Measurements from ENCODE around the gene ATP1B1.
A peak's percentile ranks its signal among the peaks of the same experiment; 100 is the strongest.

ATP1B1 gene

GRCh38 chr1:169112241-169112640, 5.8 kb downstream of the ATP1B1 start:
- no peak overlapping the region for H3K4me2 ChIP-seq (ENCODE audit: low read depth, low read length, poor library complexity, severe bottlenecking)
- no peak overlapping the region for H2AFZ ChIP-seq (ENCODE audit: low read depth, low read length, severe bottlenecking)
- no peak overlapping the region for H3K27ac ChIP-seq (ENCODE audit: low read depth, low read length)
- no peaks in the 10 kb centered on the region for H3K36me3 ChIP-seq (ENCODE audit: low read length)
- H3K79me2 ChIP-seq (ENCODE audit: insufficient read depth, low read length), result no peaks in the 10 kb centered on the region
- no peak overlapping the region for H3K9ac ChIP-seq (ENCODE audit: low read length)
- no peaks in the 10 kb centered on the region for H4K20me1 ChIP-seq (ENCODE audit: low read depth, low read length)
- H3K4me3 ChIP-seq (ENCODE audit: insufficient read depth, low read length, poor library complexity, severe bottlenecking), result no peak overlapping the region
- H3K9me3 ChIP-seq (ENCODE audit: insufficient read depth, low read length), result no peaks in the 10 kb centered on the region
- TF ChIP-seq CTCF (IDR thresholded peaks at IDR 0.05; ENCODE audit: insufficient read depth, low read length, poor library complexity, severe bottlenecking) (no peak), EZH2phosphoT487 (conservative IDR thresholded peaks at IDR 0.05; ENCODE audit: low read length) (no peak)
- no peaks in the 10 kb centered on the region for H3K27me3 ChIP-seq (ENCODE audit: low read length)
- no peaks in the 10 kb centered on the region for H3K9me2 ChIP-seq (replicated peaks; ENCODE audit: insufficient read depth, low read length)
- H3F3A ChIP-seq (ENCODE audit: insufficient read depth), result no peaks in the 10 kb centered on the region

GRCh38 chr1:169113613-169114119, 7.2 kb downstream of the ATP1B1 start:
- no peaks in the 10 kb centered on the region for H3K27me3 ChIP-seq (ENCODE audit: low read length)
- no peaks in the 10 kb centered on the region for H3K36me3 ChIP-seq (ENCODE audit: low read length)
- no peaks in the 10 kb centered on the region for H3K9me2 ChIP-seq (replicated peaks; ENCODE audit: insufficient read depth, low read length)
- H3F3A ChIP-seq (ENCODE audit: insufficient read depth), result no peaks in the 10 kb centered on the region
- no peaks in the 10 kb centered on the region for H3K79me2 ChIP-seq (ENCODE audit: insufficient read depth, low read length)
- no peaks in the 10 kb centered on the region for H3K9me3 ChIP-seq (ENCODE audit: insufficient read depth, low read length)
- no peak overlapping the region for H2AFZ ChIP-seq (ENCODE audit: low read depth, low read length, severe bottlenecking)
- H4K20me1 ChIP-seq (ENCODE audit: low read depth, low read length), result no peaks in the 10 kb centered on the region
- peak overlapping the region; percentile 23 for H3K4me2 ChIP-seq (ENCODE audit: low read depth, low read length, poor library complexity, severe bottlenecking)
- H3K9ac ChIP-seq (ENCODE audit: low read length), result no peak overlapping the region
- H3K27ac ChIP-seq (ENCODE audit: low read depth, low read length), result no peak overlapping the region
- no peak overlapping the region for H3K4me3 ChIP-seq (ENCODE audit: insufficient read depth, low read length, poor library complexity, severe bottlenecking)
- TF ChIP-seq CTCF (IDR thresholded peaks at IDR 0.05; ENCODE audit: insufficient read depth, low read length, poor library complexity, severe bottlenecking) (no peak), EZH2phosphoT487 (conservative IDR thresholded peaks at IDR 0.05; ENCODE audit: low read length) (no peak)

DNA sequence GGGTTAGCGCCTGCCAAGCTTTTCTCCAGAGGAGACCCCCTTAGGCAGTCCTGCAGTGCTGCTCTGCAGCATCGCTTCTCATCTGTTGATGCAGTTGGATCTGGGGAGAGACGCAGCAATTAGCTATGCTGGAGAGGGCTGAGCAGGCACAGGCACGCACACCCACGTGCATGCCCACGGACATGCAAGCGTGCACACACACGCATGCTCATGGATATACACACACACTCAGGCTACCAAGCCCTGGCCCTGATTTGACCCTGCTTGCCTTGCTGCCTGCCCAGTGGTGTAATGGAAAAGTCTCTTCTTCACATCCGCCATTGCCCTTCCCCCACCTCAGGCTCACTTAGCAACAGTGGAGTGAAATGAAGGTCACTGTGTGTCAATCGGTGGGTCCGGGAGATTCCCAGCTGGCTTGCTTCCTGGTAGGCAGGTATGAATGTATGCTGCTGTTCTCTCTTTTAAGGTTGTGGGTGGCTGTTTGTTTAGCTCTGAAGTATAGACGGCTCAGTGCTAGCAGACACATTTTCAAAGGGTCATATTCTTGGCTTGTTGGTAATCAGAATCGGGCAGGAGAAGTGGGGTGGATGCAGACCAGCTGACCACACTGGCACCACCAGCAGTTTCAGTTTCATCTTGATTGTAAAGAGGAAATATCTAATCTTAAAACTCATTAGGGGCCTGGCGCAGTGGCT, 9.5 kb downstream of the ATP1B1 start:
- H3K4me3 ChIP-seq (ENCODE audit: insufficient read depth, low read length, poor library complexity, severe bottlenecking), result no peak overlapping the region
- no peaks in the 10 kb centered on the region for H3K9me3 ChIP-seq (ENCODE audit: insufficient read depth, low read length)
- no peak for TF ChIP-seq CTCF (IDR thresholded peaks at IDR 0.05; ENCODE audit: insufficient read depth, low read length, poor library complexity, severe bottlenecking)
- TF ChIP-seq EZH2phosphoT487 (conservative IDR thresholded peaks at IDR 0.05; ENCODE audit: low read length), result no peak
- H3K9ac ChIP-seq (ENCODE audit: low read length), result no peak overlapping the region
- no peaks in the 10 kb centered on the region for H4K20me1 ChIP-seq (ENCODE audit: low read depth, low read length)
- H3K79me2 ChIP-seq (ENCODE audit: insufficient read depth, low read length), result no peaks in the 10 kb centered on the region
- no peak overlapping the region for H3K27ac ChIP-seq (ENCODE audit: low read depth, low read length)
- H3K27me3 ChIP-seq (ENCODE audit: low read length), result no peaks in the 10 kb centered on the region
- no peak overlapping the region for H2AFZ ChIP-seq (ENCODE audit: low read depth, low read length, severe bottlenecking)
- H3F3A ChIP-seq (ENCODE audit: insufficient read depth), result no peaks in the 10 kb centered on the region
- no peaks in the 10 kb centered on the region for H3K9me2 ChIP-seq (replicated peaks; ENCODE audit: insufficient read depth, low read length)
- no peaks in the 10 kb centered on the region for H3K36me3 ChIP-seq (ENCODE audit: low read length)
- no peak overlapping the region for H3K4me2 ChIP-seq (ENCODE audit: low read depth, low read length, poor library complexity, severe bottlenecking)

Data from SU-DHL-6 (cell line).